ENCODE results near the gene MDM4.
A peak's percentile ranks its signal among the peaks of the same experiment; 100 is the strongest.

MDM4 gene

DNA sequence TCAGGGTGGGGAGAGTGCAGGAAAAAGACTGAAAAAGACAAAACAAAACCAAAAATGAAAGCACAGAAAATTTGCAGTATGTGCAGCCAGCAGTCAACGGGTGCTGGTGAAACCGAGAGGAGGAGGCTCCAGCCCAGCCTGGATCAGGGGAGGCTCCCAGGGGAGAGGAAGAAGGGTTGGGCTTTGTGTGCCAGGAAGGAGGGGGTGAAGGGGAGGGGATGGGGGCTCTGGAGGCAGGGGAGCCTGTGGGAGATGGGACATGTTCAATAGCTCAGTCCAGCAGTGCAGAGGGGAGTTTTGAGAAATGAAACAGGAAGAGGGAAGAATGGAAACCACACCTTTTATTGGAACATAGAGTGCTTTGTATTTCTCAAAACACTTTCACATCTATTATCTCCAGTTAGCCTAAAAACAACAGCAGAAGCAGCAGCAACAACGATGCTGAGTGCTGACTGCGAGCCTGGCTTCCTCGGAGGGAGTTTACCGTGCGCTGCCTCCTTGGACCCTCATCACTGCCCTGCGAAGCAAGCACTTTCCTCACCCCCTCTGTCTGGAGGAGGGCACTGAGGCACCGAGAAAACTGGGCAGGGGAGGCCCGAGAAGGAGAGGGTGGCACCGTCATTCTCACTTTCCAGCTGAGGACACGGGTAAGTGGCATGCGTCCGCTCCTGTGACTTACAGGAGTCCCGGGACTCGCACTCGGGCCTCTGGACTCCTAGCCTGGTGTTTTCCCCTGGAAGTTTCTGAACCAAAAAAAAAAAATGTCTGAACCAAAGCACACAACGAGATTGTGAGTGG is 62.9 kb downstream of the MDM4 start:
- H3K9me3 ChIP-seq (ENCODE audit: insufficient read depth, low read length, severe bottlenecking), result no peaks in the 10 kb centered on the region
- peak overlapping the region; percentile 25 for H3K9ac ChIP-seq (ENCODE audit: low read depth, low read length)
- peaks cover 18% of the 10 kb centered on the region for H3K4me1 ChIP-seq (ENCODE audit: insufficient read depth, low read length)
- H4K20me1 ChIP-seq (ENCODE audit: insufficient read depth, low read length), result no peaks in the 10 kb centered on the region
- peak; percentile 86 for ATAC-seq (ENCODE audit: insufficient read depth, low read depth)
- H3K4me3 ChIP-seq (ENCODE audit: low read depth in 1 of 2, low read length in 2 of 2), result peak overlapping the region in 1 of 2 experiments; percentile 29; a peak in 1 of 4 replicates
- H3K4me2 ChIP-seq (ENCODE audit: insufficient read depth, low read length), result peak overlapping the region; percentile 51
- DNase-seq, result peak; percentile 58
- peak overlapping the region; percentile 67 for H3K27ac ChIP-seq (ENCODE audit: low read length)
- no peaks in the 10 kb centered on the region for H3K36me3 ChIP-seq (ENCODE audit: insufficient read depth, low read length)
- no peaks in the 10 kb centered on the region for H3K27me3 ChIP-seq (ENCODE audit: insufficient read depth, low read length, poor library complexity)
- peak overlapping the region; percentile 49; the same call in 1 of the 2 replicates for H2AFZ ChIP-seq (ENCODE audit: low read depth, low read length)
- H3K79me2 ChIP-seq (ENCODE audit: insufficient read depth, low read length), result no peaks in the 10 kb centered on the region
- no peak for TF ChIP-seq EZH2 (IDR thresholded peaks at IDR 0.05; ENCODE audit: borderline replicate concordance, low read depth, low read length, severe bottlenecking)
- TF ChIP-seq, protein P1, sequence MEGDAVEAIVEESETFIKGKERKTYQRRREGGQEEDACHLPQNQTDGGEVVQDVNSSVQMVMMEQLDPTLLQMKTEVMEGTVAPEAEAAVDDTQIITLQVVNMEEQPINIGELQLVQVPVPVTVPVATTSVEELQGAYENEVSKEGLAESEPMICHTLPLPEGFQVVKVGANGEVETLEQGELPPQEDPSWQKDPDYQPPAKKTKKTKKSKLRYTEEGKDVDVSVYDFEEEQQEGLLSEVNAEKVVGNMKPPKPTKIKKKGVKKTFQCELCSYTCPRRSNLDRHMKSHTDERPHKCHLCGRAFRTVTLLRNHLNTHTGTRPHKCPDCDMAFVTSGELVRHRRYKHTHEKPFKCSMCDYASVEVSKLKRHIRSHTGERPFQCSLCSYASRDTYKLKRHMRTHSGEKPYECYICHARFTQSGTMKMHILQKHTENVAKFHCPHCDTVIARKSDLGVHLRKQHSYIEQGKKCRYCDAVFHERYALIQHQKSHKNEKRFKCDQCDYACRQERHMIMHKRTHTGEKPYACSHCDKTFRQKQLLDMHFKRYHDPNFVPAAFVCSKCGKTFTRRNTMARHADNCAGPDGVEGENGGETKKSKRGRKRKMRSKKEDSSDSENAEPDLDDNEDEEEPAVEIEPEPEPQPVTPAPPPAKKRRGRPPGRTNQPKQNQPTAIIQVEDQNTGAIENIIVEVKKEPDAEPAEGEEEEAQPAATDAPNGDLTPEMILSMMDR (IDR thresholded peaks at IDR 0.05; ENCODE audit: borderline replicate concordance, extremely low read depth, low read length, poor library complexity, severe bottlenecking), result no peak

DNA sequence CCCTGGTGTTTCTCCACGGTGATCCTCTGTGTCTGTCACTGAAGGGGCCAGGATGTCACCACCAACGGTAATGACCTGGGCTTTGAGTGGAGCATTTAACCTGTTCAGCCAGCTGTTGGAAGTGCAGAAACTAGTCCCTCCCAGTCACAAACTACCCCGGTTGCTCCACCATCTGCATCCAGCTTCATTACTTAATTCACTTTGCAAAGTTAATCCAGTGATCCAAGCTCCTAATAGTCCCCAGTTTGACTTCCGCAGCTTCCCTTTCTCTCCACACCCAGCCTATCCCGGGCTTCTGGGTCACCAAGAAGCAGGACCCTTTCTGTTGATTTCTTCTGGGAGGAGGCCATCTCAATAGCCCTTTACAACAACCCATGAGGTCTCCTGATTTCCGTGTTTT is 63.5 kb downstream of the MDM4 start:
- Histone ChIP-seq H2AFZ (ENCODE audit: low read depth, low read length) (no peak overlapping the region), H3K4me1 (ENCODE audit: insufficient read depth, low read length) (peaks cover 18% of the 10 kb centered on the region), H3K4me3 (ENCODE audit: low read depth in 1 of 2, low read length in 2 of 2) (no peak overlapping the region), H3K4me2 (ENCODE audit: insufficient read depth, low read length) (no peak overlapping the region; the same call in 1 of the 2 replicates), H3K9me3 (ENCODE audit: insufficient read depth, low read length, severe bottlenecking) (no peaks in the 10 kb centered on the region), H3K27ac (ENCODE audit: low read length) (no peak overlapping the region), H4K20me1 (ENCODE audit: insufficient read depth, low read length) (no peaks in the 10 kb centered on the region), H3K79me2 (ENCODE audit: insufficient read depth, low read length) (no peaks in the 10 kb centered on the region), H3K36me3 (ENCODE audit: insufficient read depth, low read length) (no peaks in the 10 kb centered on the region), H3K27me3 (ENCODE audit: insufficient read depth, low read length, poor library complexity) (no peaks in the 10 kb centered on the region), H3K9ac (ENCODE audit: low read depth, low read length) (no peak overlapping the region)
- TF ChIP-seq EZH2 (IDR thresholded peaks at IDR 0.05; ENCODE audit: borderline replicate concordance, low read depth, low read length, severe bottlenecking), result no peak
- TF ChIP-seq, protein P1 (IDR thresholded peaks at IDR 0.05; ENCODE audit: borderline replicate concordance, extremely low read depth, low read length, poor library complexity, severe bottlenecking), result no peak
- DNase-seq (no peak), ATAC-seq (ENCODE audit: insufficient read depth, low read depth) (no peak)

DNA sequence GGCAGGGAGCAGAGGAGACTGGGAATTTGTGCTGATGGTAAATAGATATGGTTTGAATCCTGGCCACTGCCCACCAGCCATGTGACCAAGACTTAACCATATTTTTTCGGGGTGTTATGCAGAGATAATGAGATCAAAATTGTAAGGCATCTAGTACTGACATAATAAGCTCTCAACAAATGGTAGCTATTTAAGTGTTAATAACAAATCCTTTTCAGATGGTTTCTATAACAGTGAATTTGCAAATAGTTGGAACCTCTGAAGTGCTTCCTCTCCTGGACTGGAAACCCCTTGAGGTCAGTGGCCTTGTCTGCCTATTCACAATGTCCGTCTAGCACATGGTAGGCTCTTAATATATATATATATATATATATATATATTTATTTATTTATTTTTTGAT is 64.7 kb downstream of the MDM4 start:
- Histone ChIP-seq H3K4me2 (ENCODE audit: insufficient read depth, low read length) (no peak overlapping the region), H4K20me1 (ENCODE audit: insufficient read depth, low read length) (no peaks in the 10 kb centered on the region), H3K9me3 (ENCODE audit: insufficient read depth, low read length, severe bottlenecking) (no peaks in the 10 kb centered on the region), H2AFZ (ENCODE audit: low read depth, low read length) (no peak overlapping the region), H3K79me2 (ENCODE audit: insufficient read depth, low read length) (no peaks in the 10 kb centered on the region), H3K27me3 (ENCODE audit: insufficient read depth, low read length, poor library complexity) (no peaks in the 10 kb centered on the region), H3K4me3 (ENCODE audit: low read depth in 1 of 2, low read length in 2 of 2) (no peak overlapping the region), H3K36me3 (ENCODE audit: insufficient read depth, low read length) (no peaks in the 10 kb centered on the region), H3K4me1 (ENCODE audit: insufficient read depth, low read length) (peaks cover 18% of the 10 kb centered on the region), H3K27ac (ENCODE audit: low read length) (no peak overlapping the region), H3K9ac (ENCODE audit: low read depth, low read length) (no peak overlapping the region)
- DNase-seq, result no peak
- TF ChIP-seq EZH2 (IDR thresholded peaks at IDR 0.05; ENCODE audit: borderline replicate concordance, low read depth, low read length, severe bottlenecking), result no peak
- TF ChIP-seq, protein P1 (IDR thresholded peaks at IDR 0.05; ENCODE audit: borderline replicate concordance, extremely low read depth, low read length, poor library complexity, severe bottlenecking), result no peak
- no peak for ATAC-seq (ENCODE audit: insufficient read depth, low read depth)
